GM18873 (cell line): ENCODE data around the gene FGD5.

ENCODE experiments used
- ATAC-seq: cut with Tn5 transposase; IDR thresholded peaks from one replicate; pipeline ENCODE4 v1.9.1; 2021; ENCODE audit warnings: mild to moderate bottlenecking, moderate library complexity, moderate number of reproducible peaks; ENCODE audit not compliant: unreplicated experiment, low FRiP score

The FGD5 gene

GRCh38 chr3:14822670-14823390 lies 4.1 kb downstream of the FGD5 start:
- ATAC-seq: no peak

DNA sequence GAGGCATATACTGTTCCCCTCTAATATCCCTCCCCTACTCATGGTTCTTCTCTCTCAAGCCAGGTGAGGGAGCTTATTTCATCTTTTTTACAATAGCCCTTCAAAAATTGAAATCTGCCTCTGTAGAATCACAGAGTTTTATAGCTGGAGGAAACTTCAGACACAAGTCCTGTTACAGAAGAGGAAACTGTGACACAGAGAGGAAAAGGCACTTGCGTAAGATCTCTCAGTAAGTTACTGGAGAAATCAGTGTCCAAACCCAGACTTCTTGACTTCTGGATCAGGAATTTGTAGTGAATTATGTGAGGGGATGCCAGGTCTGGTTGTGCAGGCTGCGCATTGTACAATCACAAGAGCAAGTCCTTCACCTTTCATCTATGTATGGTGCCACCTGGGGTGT lies 4.6 kb downstream of the FGD5 start:
- no peak for ATAC-seq

DNA sequence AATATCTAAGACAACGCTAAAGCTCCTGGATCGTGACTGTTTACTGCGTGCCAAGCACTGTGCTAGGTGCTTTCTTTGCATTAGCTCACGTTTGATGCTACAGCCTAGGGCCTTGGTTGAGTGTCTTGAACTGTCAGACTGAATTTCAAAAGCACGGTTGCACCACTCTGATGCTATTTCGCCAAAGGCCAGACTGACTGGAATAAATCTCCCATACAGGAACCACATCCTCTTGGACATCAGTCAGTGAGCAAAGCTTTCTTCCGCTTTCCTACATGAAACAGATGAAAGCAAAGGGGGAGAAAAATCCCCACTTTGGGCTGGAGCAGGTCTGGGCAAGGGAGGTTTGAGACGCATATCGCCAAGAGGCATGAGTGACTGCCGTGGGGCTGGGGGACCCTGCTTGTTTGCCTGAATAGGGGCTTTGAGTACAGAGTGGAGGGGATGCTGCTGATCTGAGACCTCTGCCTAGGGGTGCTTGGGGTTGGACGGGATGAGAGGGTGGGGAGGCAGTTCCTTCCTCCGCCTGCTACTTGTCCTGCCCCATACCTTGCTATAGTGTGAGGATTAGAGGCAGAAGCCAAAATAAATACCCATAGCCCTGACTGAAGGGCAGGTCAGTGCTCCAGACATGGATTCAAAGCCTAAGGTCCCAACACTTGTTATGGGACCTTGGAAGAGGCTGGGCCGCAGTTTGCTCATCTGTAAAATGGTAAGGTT lies 5.3 kb downstream of the FGD5 start:
- ATAC-seq: no peak

DNA sequence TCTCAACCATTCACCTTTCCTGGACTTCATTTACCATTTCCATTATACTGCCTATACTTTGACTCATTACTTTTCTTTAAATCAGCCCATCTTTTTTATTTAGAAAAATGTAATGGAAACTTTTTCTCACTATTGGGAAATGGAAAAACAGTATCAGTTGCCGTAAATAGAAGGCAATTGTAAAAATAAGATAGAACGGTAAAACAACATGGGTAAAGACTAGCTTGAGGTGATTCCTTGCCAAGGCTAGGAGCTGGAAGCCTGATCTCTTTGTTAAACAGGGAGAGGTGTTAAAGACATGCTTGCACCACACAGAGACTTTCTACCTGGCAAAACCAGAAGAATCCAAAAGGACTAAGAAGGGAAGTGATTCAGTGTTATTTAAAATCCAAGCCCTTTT lies 5.9 kb downstream of the FGD5 start:
- no peak for ATAC-seq

GRCh38 chr3:14826069-14826468 lies 7.3 kb downstream of the FGD5 start:
- no peak for ATAC-seq

GRCh38 chr3:14827776-14828175 lies 9.0 kb downstream of the FGD5 start:
- no peak for ATAC-seq

- ATAC-seq: no peak
Measured at GRCh38 chr3:14829811-14830210, 11.0 kb downstream of the FGD5 start.

DNA sequence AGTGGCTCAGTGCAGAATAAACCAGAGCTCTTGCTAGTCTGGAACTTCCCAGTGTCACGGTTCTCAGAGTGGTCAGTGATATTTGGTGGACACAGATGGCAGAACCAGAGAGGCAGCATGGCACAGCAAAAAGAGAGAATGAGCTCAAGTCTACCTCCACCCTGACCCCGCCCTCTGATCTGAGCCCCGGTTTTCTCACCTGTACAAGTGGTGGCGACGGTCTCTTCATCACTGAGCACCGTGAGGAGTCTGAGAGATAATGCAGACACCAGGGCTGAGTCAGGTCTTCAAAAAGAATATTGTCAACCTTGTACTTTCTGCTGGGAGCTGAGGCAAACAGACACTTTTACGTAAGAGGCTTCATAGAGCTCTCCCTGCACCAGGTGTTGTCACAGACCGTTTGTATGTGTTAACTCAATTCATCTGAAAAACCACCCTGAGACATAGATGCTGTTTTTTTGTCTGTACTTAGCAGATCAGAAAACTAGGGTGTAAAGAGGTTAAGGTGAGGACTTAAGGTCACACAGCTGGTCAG lies 13.2 kb downstream of the FGD5 start:
- ATAC-seq: no peak

GRCh38 chr3:14832975-14833722 lies 14.4 kb downstream of the FGD5 start:
- no peak for ATAC-seq

DNA sequence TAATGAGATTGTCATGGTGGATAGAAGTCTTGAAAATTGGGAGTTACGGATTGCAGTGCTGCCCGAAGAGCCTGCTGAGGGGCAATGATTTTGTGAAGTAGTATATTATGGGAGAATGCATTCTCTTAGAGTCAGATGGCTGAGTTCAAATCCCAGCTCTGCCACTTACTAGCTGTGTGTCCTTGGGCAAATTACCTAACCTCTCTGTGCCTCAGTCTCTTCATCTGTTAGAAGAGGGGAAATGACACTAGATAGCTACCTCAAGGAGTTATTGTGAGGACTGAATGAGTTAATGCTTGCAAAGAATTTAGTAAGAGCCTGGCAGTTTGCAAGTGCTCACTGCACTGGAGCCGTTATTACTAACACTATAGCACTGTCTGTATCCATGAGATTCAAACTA lies 15.4 kb downstream of the FGD5 start:
- no peak for ATAC-seq

GRCh38 chr3:14834807-14835466 lies 16.2 kb downstream of the FGD5 start:
- ATAC-seq: no peak

DNA sequence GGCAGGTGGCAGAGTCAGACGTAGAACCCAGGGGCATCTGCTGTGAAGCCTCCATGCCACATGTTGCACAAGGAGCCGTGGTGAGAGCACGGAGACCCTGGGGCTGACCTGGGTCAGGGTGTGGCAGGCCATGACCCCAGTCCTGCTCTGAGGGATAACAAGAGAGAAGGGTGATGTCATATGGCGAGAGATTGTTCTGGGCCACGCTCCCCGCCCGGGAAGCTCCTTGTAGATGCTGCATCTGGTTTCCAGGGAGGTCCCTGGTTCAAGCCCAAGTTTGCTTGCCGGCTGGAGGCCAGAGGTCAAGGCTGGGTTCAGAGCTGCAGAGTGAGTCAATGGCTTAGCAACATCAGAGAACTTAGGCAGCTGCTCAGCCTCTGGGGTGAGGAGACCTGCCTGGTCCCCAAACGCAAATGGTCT lies 17.3 kb downstream of the FGD5 start:
- no peak for ATAC-seq

GRCh38 chr3:14837186-14837877 lies 18.6 kb downstream of the FGD5 start:
- no peak for ATAC-seq

- ATAC-seq: no peak
Measured at GRCh38 chr3:14837878-14838258, 19.1 kb downstream of the FGD5 start.

GRCh38 chr3:14839236-14839635 lies 20.5 kb downstream of the FGD5 start:
- no peak for ATAC-seq

GRCh38 chr3:14841836-14842235 lies 23.1 kb downstream of the FGD5 start:
- no peak for ATAC-seq

- no peak for ATAC-seq
Measured at GRCh38 chr3:14842277-14842676, 23.5 kb downstream of the FGD5 start.

DNA sequence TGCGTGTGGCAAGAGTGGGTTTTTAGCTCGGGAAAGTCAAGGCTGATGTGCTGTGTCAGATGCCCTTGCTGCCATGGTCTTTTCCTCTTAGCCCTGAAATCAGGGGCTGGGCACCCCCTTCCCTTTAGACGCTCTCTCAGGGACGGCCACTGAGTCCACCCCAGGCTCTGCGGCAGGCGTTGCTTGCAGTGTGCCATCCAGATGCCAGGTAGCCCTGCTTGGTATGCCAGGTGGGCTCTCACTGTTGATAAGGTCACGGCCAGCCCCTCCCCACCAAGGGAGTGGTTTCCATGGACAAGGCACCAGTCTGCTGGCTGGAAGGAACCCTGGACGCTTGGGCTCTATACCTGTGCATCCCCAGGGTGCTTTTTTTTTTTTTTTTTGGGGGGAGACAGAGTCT lies 24.6 kb downstream of the FGD5 start:
- no peak for ATAC-seq

- no peak for ATAC-seq
Measured at GRCh38 chr3:14844386-14845170, 25.8 kb downstream of the FGD5 start.
